Measurements from ENCODE around the gene PORCN. TPM values are rescaled to one million over a fixed set of nuclear protein-coding genes. Genes with fewer than 3 reads are reported as not detected.

PORCN gene
- total RNA-seq, 1 experiment from 2014 or later, result 4.6 TPM

GRCh38 chrX:48490661-48491060, 18.1 kb upstream of the PORCN start:
- H3K4me1 Mint-ChIP-seq (ENCODE audit: low read depth, unreplicated experiment), result peaks cover 6% of the 10 kb centered on the region
- no peaks in the 10 kb centered on the region for H3K27me3 Mint-ChIP-seq (ENCODE audit: insufficient read depth, unreplicated experiment)
- ChIA-PET POLR2A (no interaction called here), CTCF (no interaction called here)
- H3K27ac Mint-ChIP-seq (ENCODE audit: unreplicated experiment), result no peak overlapping the region
- H3K27me3 ChIP-seq (replicated peaks; ENCODE audit: control insufficient read depth, insufficient read depth, low read length), result no peaks in the 10 kb centered on the region
- DNase-seq, result no peak
- intact Hi-C loops (cut with micrococcal nuclease; ENCODE audit: unreplicated experiment), result no loop called here
- no peaks in the 10 kb centered on the region for H3K9me3 Mint-ChIP-seq (ENCODE audit: unreplicated experiment)
- TF ChIP-seq, protein P1, sequence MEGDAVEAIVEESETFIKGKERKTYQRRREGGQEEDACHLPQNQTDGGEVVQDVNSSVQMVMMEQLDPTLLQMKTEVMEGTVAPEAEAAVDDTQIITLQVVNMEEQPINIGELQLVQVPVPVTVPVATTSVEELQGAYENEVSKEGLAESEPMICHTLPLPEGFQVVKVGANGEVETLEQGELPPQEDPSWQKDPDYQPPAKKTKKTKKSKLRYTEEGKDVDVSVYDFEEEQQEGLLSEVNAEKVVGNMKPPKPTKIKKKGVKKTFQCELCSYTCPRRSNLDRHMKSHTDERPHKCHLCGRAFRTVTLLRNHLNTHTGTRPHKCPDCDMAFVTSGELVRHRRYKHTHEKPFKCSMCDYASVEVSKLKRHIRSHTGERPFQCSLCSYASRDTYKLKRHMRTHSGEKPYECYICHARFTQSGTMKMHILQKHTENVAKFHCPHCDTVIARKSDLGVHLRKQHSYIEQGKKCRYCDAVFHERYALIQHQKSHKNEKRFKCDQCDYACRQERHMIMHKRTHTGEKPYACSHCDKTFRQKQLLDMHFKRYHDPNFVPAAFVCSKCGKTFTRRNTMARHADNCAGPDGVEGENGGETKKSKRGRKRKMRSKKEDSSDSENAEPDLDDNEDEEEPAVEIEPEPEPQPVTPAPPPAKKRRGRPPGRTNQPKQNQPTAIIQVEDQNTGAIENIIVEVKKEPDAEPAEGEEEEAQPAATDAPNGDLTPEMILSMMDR (IDR thresholded peaks at IDR 0.05; ENCODE audit: insufficient read depth in 1 of 2, low read depth in 1 of 2, low read length in 1 of 2, severe bottlenecking in 1 of 2, unreplicated experiment in 1 of 2), result no peak
- H3K4me1 ChIP-seq, result no peaks in the 10 kb centered on the region
- no peaks in the 10 kb centered on the region for H3K36me3 Mint-ChIP-seq (ENCODE audit: insufficient read depth, unreplicated experiment)
- no TSS peak for BruUV-seq (replicated peaks)
- H3K4me3 Mint-ChIP-seq (ENCODE audit: unreplicated experiment), result no peak overlapping the region
- H3K36me3 ChIP-seq (ENCODE audit: control insufficient read depth, insufficient read depth, low read length), result no peaks in the 10 kb centered on the region
- H3K4me3 ChIP-seq (ENCODE audit: low read depth, low read length), result no peak overlapping the region
- no peaks in the 10 kb centered on the region for H3K9me3 ChIP-seq

DNA sequence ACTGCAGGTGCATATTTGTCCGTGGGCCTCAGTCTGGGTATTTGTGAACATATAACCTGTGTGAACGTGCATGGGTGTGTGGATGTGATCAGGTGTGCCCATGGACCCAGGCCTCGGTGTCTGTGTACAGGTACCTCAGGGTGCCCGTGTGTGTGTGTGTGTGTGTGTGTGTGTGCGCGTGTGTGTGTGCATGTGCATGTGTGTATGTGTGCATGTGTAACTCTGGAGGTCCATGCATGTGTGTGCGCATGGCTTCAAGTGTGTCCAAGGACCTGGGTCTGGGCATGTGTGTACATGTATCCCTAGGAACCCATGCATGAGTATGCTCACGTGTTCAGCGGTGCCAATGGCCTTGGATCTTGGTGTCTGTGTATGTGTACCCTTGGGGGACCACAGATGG, 17.0 kb upstream of the PORCN start:
- no peak for DNase-seq
- no peak overlapping the region for H3K4me3 ChIP-seq (ENCODE audit: low read depth, low read length)
- H3K4me3 Mint-ChIP-seq (ENCODE audit: unreplicated experiment), result no peak overlapping the region
- no peaks in the 10 kb centered on the region for H3K36me3 Mint-ChIP-seq (ENCODE audit: insufficient read depth, unreplicated experiment)
- TF ChIP-seq, protein P1 (IDR thresholded peaks at IDR 0.05; ENCODE audit: insufficient read depth in 1 of 2, low read depth in 1 of 2, low read length in 1 of 2, severe bottlenecking in 1 of 2, unreplicated experiment in 1 of 2), result no peak
- no peaks in the 10 kb centered on the region for H3K36me3 ChIP-seq (ENCODE audit: control insufficient read depth, insufficient read depth, low read length)
- ChIA-PET CTCF (no interaction called here), POLR2A (no interaction called here)
- peaks cover 6% of the 10 kb centered on the region for H3K4me1 Mint-ChIP-seq (ENCODE audit: low read depth, unreplicated experiment)
- H3K4me1 ChIP-seq, result no peaks in the 10 kb centered on the region
- no peaks in the 10 kb centered on the region for H3K27me3 Mint-ChIP-seq (ENCODE audit: insufficient read depth, unreplicated experiment)
- no peaks in the 10 kb centered on the region for H3K9me3 Mint-ChIP-seq (ENCODE audit: unreplicated experiment)
- intact Hi-C loops (cut with micrococcal nuclease; ENCODE audit: unreplicated experiment), result no loop called here
- no peak overlapping the region for H3K27ac Mint-ChIP-seq (ENCODE audit: unreplicated experiment)
- no peaks in the 10 kb centered on the region for H3K27me3 ChIP-seq (replicated peaks; ENCODE audit: control insufficient read depth, insufficient read depth, low read length)
- no peaks in the 10 kb centered on the region for H3K9me3 ChIP-seq
- no TSS peak for BruUV-seq (replicated peaks)

DNA sequence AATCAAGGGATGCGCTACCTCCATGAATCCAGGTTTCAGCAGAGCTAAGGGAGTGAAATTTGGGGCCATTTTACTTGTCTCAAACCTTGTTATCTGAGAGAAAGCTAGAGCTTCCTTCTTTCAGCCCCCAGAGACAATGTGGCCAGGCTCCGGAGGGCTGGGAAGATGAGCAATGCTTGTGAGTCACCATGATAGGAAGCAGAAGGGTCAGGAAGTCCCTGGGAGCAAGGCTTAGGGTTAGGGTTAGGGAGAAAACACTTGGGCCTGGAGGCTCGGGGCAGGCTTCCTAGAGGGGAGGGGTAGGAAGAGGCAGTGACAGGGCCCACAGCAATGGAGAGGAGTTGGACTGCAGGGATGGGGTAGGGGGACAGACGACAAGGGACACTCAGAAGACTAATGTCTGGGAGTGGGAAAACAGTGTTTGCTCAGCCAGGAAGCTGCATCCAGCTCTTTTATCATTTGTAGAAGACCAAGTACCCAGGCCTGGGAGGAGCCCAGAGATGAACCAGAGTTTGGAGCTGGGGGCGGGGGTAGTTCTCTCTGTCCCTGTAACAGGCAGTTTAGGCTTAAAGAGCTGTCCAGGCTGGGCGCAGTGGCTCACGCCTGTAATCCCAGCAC, 16.4 kb upstream of the PORCN start:
- Mint-ChIP-seq H3K9me3 (ENCODE audit: unreplicated experiment) (no peaks in the 10 kb centered on the region), H3K27ac (ENCODE audit: unreplicated experiment) (no peak overlapping the region), H3K4me1 (ENCODE audit: low read depth, unreplicated experiment) (peaks cover 6% of the 10 kb centered on the region), H3K4me3 (ENCODE audit: unreplicated experiment) (no peak overlapping the region), H3K36me3 (ENCODE audit: insufficient read depth, unreplicated experiment) (no peaks in the 10 kb centered on the region), H3K27me3 (ENCODE audit: insufficient read depth, unreplicated experiment) (no peaks in the 10 kb centered on the region)
- Histone ChIP-seq H3K27me3 (replicated peaks; ENCODE audit: control insufficient read depth, insufficient read depth, low read length) (no peaks in the 10 kb centered on the region), H3K4me1 (no peaks in the 10 kb centered on the region), H3K9me3 (no peaks in the 10 kb centered on the region), H3K4me3 (ENCODE audit: low read depth, low read length) (no peak overlapping the region), H3K36me3 (ENCODE audit: control insufficient read depth, insufficient read depth, low read length) (no peaks in the 10 kb centered on the region)
- intact Hi-C loops (cut with micrococcal nuclease; ENCODE audit: unreplicated experiment), result no loop called here
- no peak for DNase-seq
- POLR2A ChIA-PET, result no interaction called here
- no TSS peak for BruUV-seq (replicated peaks)
- TF ChIP-seq, protein P1 (IDR thresholded peaks at IDR 0.05; ENCODE audit: insufficient read depth in 1 of 2, low read depth in 1 of 2, low read length in 1 of 2, severe bottlenecking in 1 of 2, unreplicated experiment in 1 of 2), result no peak
- CTCF ChIA-PET, result no interaction called here

Measured in Caco-2 (cell line).